HG02840 (cell line): ENCODE data around the gene TCF15.

ENCODE experiments used
- ATAC-seq: cut with Tn5 transposase; IDR thresholded peaks from one replicate; pipeline ENCODE4 v1.9.1; 2021; ENCODE audit warnings: mild to moderate bottlenecking, moderate library complexity, moderate number of reproducible peaks; ENCODE audit not compliant: unreplicated experiment, low FRiP score

The TCF15 gene

GRCh38 chr20:558117-558516 is 52.0 kb downstream of the TCF15 start:
- ATAC-seq: no peak

GRCh38 chr20:556984-557383 is 53.1 kb downstream of the TCF15 start:
- ATAC-seq: no peak

DNA sequence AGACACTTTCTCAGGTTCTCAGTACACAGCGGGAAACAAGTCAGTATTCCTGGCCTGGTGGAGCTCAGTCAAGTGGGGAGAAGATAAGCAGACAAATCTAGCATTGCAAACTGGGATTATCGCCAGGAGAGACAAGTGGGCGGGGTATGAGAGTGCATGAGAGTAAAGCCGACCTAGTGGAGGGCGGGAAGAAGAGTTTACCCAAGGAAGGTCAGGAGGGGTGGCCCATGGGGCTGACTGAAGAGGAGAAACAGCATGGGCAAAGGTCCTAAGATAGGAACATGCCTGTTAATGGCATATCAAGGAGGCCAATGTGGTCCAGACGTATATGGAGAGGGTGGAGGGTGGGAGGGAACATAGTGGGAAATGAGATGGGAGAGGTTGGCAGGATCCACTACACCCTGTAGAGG is 54.1 kb downstream of the TCF15 start:
- ATAC-seq: no peak
